ENCODE results near the gene ZNF687. TPM values are rescaled to one million over a fixed set of nuclear protein-coding genes. Genes with fewer than 3 reads are reported as not detected.

The ZNF687 gene, protein sequence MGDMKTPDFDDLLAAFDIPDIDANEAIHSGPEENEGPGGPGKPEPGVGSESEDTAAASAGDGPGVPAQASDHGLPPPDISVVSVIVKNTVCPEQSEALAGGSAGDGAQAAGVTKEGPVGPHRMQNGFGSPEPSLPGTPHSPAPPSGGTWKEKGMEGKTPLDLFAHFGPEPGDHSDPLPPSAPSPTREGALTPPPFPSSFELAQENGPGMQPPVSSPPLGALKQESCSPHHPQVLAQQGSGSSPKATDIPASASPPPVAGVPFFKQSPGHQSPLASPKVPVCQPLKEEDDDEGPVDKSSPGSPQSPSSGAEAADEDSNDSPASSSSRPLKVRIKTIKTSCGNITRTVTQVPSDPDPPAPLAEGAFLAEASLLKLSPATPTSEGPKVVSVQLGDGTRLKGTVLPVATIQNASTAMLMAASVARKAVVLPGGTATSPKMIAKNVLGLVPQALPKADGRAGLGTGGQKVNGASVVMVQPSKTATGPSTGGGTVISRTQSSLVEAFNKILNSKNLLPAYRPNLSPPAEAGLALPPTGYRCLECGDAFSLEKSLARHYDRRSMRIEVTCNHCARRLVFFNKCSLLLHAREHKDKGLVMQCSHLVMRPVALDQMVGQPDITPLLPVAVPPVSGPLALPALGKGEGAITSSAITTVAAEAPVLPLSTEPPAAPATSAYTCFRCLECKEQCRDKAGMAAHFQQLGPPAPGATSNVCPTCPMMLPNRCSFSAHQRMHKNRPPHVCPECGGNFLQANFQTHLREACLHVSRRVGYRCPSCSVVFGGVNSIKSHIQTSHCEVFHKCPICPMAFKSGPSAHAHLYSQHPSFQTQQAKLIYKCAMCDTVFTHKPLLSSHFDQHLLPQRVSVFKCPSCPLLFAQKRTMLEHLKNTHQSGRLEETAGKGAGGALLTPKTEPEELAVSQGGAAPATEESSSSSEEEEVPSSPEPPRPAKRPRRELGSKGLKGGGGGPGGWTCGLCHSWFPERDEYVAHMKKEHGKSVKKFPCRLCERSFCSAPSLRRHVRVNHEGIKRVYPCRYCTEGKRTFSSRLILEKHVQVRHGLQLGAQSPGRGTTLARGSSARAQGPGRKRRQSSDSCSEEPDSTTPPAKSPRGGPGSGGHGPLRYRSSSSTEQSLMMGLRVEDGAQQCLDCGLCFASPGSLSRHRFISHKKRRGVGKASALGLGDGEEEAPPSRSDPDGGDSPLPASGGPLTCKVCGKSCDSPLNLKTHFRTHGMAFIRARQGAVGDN
- total RNA-seq = 10 to 100 TPM; 10.6 to 14.8 (median 13.1) TPM
- polyA plus RNA-seq = 10 to 100 TPM in 1 of 3 donors, 1 to 10 TPM in 2; 4.6 to 13.5 (median 5.0) TPM
- long read RNA-seq, donor 1, partial matches to known transcripts = 0 of 1 reads
- long read RNA-seq, donor 1, other reads (novel, unspliced or antisense) = 1 of 1 reads
- long read RNA-seq, donor 2, partial matches to known transcripts = 5 of 8 reads
- long read RNA-seq, donor 2, other reads (novel, unspliced or antisense) = 3 of 8 reads

DNA sequence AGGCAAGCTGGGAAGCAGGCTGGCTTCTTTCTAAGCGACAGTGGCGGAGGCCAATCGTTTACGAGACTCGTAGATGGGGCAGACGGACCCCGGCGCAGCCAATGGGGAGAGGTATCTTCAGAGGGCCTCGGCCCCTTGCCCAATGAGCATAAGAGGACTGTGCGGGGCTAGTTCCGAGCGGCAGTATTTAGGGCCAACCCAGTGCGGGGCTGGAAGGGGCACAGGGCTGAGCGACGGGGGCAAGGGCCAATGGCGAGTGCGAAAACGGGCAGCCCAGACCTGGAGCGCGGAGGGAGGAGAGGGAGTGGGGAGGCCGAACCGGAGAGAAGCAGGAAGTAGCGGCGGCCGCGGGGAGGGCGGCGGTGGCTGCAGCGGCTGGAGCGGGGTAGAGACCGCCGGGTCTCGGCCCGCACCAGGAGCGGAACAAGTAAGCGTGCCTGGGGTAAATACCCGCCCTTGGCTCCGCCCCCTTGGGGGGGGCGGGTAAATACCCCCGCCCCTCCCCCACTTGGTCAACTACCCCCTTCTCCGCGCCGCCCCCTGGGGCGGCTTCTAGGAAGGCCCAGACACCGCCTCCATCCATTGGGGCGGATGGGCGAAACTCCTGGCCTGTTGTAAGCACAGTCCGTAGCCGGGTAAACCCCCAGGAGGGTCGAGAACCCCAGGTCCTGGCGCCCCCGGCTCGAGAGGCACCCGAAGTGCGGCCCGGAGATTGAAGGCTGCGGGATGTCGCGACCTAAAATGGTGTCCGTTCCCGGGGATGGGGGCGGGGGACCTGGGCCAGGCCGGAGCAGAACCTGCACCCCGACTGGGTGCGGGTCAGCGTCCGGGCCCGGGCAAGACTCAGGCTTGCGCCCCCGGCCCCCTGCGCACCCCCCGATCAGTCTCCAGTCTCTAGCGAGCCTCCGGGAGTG is at the start of gene ZNF687:
Gene ZNF687 (plus strand): TSS at position 331 of the 914 bp plus-strand sequence. CDS start 3,993 bp downstream, outside the sequence.
- 0% methylated on average over 39 to 74 of the region's 74 CpGs for WGBS, 3 donors
- intact Hi-C loops (cut with DNase I) = loop anchor here in 1 of 2 donors (5.0 kb wide), 2 partner anchors 45 to 115 kb away; partner anchors contain the start of genes PI4KB and PSMB4

DNA sequence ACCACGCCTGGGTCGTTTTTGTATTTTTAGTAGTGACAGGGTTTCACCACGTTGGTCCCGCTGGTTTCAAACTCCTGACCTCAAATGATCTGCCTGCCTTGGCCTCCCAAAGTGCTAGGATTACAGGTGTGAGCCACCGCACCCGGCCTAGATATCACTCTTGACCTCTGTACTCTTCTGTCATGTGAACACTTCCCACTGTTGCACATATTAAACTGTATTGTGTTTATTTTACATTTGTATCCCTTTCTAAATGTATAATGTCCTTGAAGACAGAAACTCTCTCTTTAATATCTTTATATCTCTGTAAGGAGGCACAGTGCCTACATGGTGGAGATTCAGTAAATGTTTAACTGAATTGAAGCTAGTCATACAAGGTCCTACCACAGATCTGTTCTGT is 46.9 kb upstream of the ZNF687 start:
- TF ChIP-seq, protein P1, sequence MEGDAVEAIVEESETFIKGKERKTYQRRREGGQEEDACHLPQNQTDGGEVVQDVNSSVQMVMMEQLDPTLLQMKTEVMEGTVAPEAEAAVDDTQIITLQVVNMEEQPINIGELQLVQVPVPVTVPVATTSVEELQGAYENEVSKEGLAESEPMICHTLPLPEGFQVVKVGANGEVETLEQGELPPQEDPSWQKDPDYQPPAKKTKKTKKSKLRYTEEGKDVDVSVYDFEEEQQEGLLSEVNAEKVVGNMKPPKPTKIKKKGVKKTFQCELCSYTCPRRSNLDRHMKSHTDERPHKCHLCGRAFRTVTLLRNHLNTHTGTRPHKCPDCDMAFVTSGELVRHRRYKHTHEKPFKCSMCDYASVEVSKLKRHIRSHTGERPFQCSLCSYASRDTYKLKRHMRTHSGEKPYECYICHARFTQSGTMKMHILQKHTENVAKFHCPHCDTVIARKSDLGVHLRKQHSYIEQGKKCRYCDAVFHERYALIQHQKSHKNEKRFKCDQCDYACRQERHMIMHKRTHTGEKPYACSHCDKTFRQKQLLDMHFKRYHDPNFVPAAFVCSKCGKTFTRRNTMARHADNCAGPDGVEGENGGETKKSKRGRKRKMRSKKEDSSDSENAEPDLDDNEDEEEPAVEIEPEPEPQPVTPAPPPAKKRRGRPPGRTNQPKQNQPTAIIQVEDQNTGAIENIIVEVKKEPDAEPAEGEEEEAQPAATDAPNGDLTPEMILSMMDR (IDR thresholded peaks at IDR 0.05) = no peak
- no peak for ATAC-seq
- H3K9me3 ChIP-seq = no peaks in the 10 kb centered on the region

More for the DNA sequence above, at the start of gene ZNF687:
- Histone ChIP-seq H3K9me3 (no peaks in the 10 kb centered on the region), H3K4me1 (peaks cover 21% of the 10 kb centered on the region), H3K36me3 (ENCODE audit: insufficient read depth in 1 of 2, low read depth in 1 of 2) (peaks cover 0 to 21% of the 10 kb centered on the region in 2 donors), H3K27ac (peak within 1 kb of the TSS; percentile 97), H3K4me3 (peak within 1 kb of the TSS; percentile 85), H3K27me3 (ENCODE audit: insufficient read depth in 3 of 3, low read length in 2 of 3) (no peaks in the 10 kb centered on the region)
- TF ChIP-seq, protein P1 (IDR thresholded peaks at IDR 0.05) = no peak
- ATAC-seq (peak; percentile 87 to 92 (median 88)), DNase-seq (peak; percentile 100)

DNA sequence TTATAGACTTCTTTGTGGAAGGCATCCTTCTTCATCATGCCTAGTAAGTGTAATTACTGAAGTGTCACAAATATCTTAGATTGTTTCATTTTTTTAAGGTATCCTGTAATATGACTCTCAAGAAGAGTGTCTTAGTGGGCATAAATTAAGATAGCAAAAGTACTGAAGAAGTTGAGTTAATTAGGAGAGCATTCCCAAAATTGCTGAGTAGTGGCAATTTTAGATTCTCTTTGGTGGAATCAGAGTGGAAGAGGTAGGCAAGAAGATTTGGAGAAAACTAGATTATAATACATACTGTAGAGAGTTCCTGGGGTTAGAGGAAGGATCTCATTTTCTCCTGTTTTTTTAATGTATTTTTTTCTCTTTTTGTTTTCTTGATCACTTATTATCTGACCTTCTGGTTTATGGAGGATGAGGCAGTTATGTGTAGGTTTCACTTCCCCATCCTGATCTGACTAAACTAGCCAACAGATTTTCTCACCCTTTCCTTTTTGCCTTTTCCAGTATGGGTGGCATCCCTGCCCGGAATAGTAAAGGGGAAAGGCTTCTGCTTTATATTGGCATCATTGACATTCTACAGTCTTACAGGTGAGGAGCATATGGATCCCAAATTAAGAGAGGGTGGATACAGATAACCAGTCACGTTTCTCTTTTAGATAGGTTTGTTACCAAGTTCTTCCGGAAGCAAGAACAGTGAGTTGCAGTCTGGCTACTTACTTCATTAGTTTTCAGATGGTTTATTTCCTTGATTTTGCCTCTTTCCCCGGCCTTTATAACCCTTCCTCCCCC is 44.2 kb upstream of the ZNF687 start:
- WGBS, 3 donors = 78 to 82% (median 80%) methylated on average over 4 of the region's 4 CpGs
- Histone ChIP-seq H3K4me3 (no peak overlapping the region), H3K36me3 (ENCODE audit: insufficient read depth in 1 of 2, low read depth in 1 of 2) (peaks cover 12 to 100% of the 10 kb centered on the region in 2 donors), H3K27ac (peak overlapping the region; percentile 71), H3K4me1 (peaks cover 18% of the 10 kb centered on the region), H3K9me3 (no peaks in the 10 kb centered on the region), H3K27me3 (ENCODE audit: insufficient read depth in 3 of 3, low read length in 2 of 3) (no peaks in the 10 kb centered on the region)
- DNase-seq (no peak), ATAC-seq (peak in 2 of 4 donors; percentile 8 to 13)
- TF ChIP-seq, protein P1 (IDR thresholded peaks at IDR 0.05) = no peak
- intact Hi-C loops (cut with DNase I) = loop anchor here in 1 of 2 donors (5.0 kb wide), 1 partner anchor 36 kb away; no protein-coding TSS in a partner anchor

More for the DNA sequence above, 46.9 kb upstream of the ZNF687 start:
- 76 to 91% (median 80%) methylated on average over 6 of the region's 6 CpGs for WGBS, 3 donors
- peaks cover 18% of the 10 kb centered on the region for H3K4me1 ChIP-seq
- H3K4me3 ChIP-seq = no peak overlapping the region
- H3K27ac ChIP-seq = no peak overlapping the region
- DNase-seq = no peak
- intact Hi-C loops (cut with DNase I) = loop anchor here in 1 of 2 donors (5.0 kb wide), 1 partner anchor 33 kb away; no protein-coding TSS in a partner anchor
- peaks cover 18 to 100% of the 10 kb centered on the region in 2 donors for H3K36me3 ChIP-seq (ENCODE audit: insufficient read depth in 1 of 2, low read depth in 1 of 2)
- H3K27me3 ChIP-seq (ENCODE audit: insufficient read depth in 3 of 3, low read length in 2 of 3) = no peaks in the 10 kb centered on the region
